DND-41 (cell line): ENCODE measurements around the gene DTNB.

Source experiments
- EZH2 ChIP-seq: IDR thresholded peaks from 3 replicates; pipeline ENCODE4 v1.6.1; 2012; ENCODE audit warnings: borderline replicate concordance, low read depth, mild to moderate bottlenecking, moderate library complexity, low read length, inconsistent platforms; ENCODE audit not compliant: severe bottlenecking
- TF ChIP-seq, protein P1 (sequence below): IDR thresholded peaks from 2 replicates; pipeline ENCODE4 v1.5.1; 2012; ENCODE audit warnings: borderline replicate concordance, low read length, moderate library complexity, mild to moderate bottlenecking; ENCODE audit not compliant: poor library complexity, severe bottlenecking; ENCODE audit errors: extremely low read depth

DNA sequence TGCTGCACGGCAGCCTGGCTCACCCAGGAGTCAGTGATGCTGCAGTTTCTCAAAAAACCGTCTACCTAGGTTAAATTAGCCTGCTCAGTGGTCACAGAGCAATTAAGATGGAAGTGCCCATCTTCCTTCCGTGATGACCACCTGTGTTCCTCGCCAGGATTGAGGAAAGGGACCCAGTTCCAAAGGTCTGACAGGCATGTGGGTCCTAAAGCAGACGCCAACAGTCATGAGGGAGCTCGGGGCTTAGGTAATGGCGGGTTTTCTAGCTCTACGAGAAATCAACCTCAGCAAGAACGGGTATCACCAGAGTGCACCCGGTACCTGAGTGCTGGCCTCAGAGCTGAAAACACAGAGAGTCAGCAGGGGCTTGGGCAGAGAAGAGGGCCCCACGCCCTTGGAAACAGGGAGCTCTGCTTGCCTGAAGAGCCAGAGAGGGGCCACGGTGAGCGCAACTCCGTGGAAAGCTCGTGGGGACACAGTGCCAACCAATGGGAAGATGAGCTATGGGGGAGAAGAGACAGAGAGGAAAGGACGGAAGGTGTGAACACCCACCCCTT is 297.3 kb downstream of the DTNB start:
- TF ChIP-seq, protein P1, sequence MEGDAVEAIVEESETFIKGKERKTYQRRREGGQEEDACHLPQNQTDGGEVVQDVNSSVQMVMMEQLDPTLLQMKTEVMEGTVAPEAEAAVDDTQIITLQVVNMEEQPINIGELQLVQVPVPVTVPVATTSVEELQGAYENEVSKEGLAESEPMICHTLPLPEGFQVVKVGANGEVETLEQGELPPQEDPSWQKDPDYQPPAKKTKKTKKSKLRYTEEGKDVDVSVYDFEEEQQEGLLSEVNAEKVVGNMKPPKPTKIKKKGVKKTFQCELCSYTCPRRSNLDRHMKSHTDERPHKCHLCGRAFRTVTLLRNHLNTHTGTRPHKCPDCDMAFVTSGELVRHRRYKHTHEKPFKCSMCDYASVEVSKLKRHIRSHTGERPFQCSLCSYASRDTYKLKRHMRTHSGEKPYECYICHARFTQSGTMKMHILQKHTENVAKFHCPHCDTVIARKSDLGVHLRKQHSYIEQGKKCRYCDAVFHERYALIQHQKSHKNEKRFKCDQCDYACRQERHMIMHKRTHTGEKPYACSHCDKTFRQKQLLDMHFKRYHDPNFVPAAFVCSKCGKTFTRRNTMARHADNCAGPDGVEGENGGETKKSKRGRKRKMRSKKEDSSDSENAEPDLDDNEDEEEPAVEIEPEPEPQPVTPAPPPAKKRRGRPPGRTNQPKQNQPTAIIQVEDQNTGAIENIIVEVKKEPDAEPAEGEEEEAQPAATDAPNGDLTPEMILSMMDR: no peak
- TF ChIP-seq EZH2: no peak
